Fibroblast of mammary gland (primary cell): ENCODE data around the gene BEND3.
"Not testable (repeated sequence)": the region's sequence is repeated elsewhere in the genome, so short reads cannot be mapped to it uniquely, and the experiment has no call there.

Experiments
- DNase-seq: peaks from one replicate; pipeline ENCODE4 v3.0.0-alpha.2; 2010; ENCODE audit warnings: low read depth
- H3K4me3 ChIP-seq: 2 replicates; pipeline ENCODE4 v1.5.1; 2011; ENCODE audit warnings: low read depth, mild to moderate bottlenecking, low read length, moderate library complexity; ENCODE audit not compliant: control insufficient read depth
- TF ChIP-seq, protein P1 (sequence below): conservative IDR thresholded peaks from 2 replicates; pipeline ENCODE4 v1.5.1; 2011; ENCODE audit warnings: low read depth, low read length, inconsistent platforms; ENCODE audit not compliant: control insufficient read depth, insufficient read depth

The BEND3 gene

DNA sequence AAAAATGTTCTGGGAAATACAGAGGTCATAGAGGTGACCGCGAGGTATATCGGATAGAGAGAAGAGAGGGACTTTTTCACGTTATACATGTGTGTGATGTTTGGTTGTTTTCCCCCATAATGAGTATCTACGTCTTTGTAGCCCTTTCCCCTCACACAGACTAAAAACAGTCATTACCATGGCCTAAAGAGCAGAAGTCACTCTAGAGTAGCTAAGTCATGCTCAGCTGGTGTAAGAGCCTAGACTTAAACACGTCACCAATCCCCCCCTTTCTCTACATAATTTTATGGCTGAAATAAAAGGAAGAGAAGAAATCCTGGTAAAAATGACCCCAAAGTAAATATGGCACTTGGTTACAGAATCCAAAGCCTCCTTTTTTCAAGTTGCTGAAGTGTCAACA, 6.0 kb upstream of the BEND3 start:
- no peak overlapping the region for H3K4me3 ChIP-seq
- no peak for DNase-seq
- TF ChIP-seq, protein P1, sequence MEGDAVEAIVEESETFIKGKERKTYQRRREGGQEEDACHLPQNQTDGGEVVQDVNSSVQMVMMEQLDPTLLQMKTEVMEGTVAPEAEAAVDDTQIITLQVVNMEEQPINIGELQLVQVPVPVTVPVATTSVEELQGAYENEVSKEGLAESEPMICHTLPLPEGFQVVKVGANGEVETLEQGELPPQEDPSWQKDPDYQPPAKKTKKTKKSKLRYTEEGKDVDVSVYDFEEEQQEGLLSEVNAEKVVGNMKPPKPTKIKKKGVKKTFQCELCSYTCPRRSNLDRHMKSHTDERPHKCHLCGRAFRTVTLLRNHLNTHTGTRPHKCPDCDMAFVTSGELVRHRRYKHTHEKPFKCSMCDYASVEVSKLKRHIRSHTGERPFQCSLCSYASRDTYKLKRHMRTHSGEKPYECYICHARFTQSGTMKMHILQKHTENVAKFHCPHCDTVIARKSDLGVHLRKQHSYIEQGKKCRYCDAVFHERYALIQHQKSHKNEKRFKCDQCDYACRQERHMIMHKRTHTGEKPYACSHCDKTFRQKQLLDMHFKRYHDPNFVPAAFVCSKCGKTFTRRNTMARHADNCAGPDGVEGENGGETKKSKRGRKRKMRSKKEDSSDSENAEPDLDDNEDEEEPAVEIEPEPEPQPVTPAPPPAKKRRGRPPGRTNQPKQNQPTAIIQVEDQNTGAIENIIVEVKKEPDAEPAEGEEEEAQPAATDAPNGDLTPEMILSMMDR, result no peak

DNA sequence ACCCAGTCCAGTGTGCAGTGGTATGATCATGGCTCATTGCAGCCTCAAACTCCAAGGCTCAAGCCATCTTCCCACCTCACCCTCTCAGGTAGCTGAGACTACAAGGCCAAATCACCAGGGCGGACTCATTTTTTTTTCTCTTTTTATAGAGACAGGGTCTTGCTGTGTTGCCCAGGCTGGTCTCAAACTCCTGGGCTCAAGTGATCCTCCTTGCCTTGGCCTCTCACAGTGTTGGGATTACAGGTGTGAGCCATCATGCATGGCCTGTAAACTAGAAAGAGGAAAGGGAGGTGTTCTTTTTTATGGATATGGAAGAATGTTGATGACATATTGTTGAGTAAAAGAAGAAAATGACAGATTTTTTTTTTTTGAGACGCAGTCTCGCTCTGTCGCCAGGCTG, 5.1 kb upstream of the BEND3 start:
- TF ChIP-seq, protein P1, result no peak
- no peak for DNase-seq
- H3K4me3 ChIP-seq, result no peak overlapping the region

DNA sequence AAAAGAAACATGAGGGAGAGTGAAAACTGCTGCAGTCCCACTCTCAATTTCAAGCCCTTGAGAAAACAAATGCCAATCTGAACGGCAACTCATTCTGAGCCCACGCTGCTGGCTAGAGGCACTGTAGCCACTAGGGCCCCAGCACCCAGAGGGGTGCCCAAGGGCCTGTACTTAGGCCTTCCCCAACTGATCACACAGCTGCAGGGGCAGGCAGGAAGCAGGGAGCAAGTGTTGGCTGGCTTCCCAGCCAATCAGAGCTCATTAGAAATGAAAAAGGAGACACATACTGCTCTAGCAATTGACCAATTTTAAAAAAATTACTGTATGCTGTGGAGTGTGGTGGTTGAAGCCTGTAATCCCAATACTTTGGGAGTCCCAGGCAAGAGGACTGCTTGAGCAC, 3.7 kb upstream of the BEND3 start:
- no peak overlapping the region for H3K4me3 ChIP-seq
- no peak for DNase-seq
- TF ChIP-seq, protein P1, result no peak

DNA sequence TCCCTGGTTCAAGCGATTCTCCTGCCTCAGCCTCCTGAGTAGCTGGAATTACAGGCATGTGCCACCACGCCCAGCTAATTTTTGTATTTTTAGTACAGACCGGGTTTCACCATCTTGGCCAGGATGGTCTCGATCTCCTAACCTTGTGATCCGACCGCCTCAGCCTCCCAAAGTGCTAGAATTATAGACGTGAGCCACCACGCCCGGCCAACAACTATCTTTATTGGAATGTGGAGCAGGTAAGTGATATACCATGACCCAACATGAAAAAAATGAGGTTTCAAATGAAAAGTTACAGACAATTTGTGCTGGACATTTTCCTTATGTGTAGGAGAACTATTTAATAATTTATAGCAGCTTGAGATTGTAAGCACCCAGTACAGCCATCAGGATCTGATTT, 3.2 kb upstream of the BEND3 start:
- not testable (repeated sequence) for H3K4me3 ChIP-seq, DNase-seq

DNA sequence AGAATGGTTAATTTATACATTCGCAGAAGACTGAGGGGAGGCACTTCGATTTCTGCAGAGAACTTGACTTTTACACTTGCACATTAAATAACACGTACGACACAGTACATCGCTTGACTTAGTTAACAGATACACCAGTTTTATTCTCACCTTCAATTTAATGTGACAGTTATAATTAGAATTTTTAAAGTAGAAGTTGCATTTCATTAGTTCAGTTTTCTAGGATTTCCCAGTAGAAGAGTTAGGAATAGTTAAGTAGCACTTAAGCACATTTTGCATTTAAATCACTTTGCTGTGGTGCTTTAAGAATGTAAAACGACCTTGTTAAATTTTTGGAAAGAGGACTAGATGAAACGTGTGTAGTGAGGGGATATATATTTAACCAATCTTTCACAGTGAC, 1.6 kb upstream of the BEND3 start:
- no peak overlapping the region for H3K4me3 ChIP-seq
- TF ChIP-seq, protein P1, result no peak
- no peak for DNase-seq

DNA sequence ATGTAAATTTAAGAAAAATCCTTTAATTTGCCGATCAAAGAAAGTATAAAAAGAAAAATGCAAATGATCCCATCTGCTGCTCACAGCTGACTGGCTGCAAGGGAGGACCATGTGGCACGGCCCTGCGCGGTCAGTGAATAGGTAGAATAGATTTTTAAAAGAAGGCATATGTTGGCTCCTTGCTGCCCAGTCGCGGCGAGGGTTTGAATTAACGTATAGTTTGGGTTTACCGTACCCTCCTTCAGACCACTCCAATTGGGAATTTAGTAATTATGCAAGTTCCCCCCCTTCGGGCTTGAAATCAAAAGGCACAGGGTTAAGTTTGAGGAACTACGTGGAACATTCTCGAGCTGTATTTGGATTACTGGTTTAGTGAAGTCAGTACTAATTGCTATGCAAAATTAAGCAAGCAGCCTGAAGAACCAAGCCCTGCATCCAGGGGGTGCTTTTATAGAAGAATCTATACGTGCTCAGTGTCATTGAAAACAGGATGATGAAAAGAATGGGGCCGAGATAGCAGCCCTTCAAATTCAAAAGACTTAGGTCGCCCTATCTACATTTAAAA, 1.1 kb upstream of the BEND3 start:
- H3K4me3 ChIP-seq, result peak overlapping the region; percentile 55
- no peak for DNase-seq
- TF ChIP-seq, protein P1, result peak; percentile 16

DNA sequence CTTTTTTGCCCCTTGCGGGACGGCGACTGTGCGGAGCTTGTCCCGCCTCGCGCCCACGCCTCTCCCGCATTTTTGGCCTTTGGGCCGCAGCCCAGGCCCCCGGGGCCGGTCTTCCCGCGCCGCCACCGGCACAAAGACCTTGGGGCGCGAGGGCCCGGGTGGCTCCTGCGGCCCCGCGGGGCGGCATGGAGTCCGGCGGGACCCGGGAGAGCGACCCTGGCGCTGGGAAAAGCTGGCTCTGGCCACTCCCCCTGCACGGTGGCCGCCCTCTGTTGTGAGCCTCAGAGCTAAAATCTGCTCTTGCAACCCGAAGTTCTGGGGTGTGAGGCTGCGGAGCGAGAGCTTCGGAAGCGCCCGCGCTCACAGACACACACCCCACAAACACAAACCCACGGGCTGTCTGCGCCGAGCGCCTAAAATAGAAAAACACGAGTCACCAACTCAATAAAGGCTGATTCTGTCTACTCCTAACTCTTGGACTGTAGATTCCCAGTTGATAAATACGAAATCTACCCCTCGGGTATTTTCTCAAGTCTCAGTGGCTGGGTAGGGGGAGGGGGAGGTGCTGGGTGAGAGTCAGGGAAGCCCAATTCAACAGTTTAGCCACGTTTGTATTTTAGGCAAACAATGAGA, 496 bp upstream of the BEND3 start:
- peak overlapping the region; percentile 55 for H3K4me3 ChIP-seq
- TF ChIP-seq, protein P1, result no peak
- no peak for DNase-seq
